GDM1 (cell line): ENCODE results near the gene CILP.

ENCODE experiments used
- DNase-seq: peaks from one replicate; lab custom pipeline; 2025; lab: John Stamatoyannopoulos, UW

CILP gene

GRCh38 chr15:65226221-65226620, 14.9 kb upstream of the CILP start:
- no peak for DNase-seq

DNA sequence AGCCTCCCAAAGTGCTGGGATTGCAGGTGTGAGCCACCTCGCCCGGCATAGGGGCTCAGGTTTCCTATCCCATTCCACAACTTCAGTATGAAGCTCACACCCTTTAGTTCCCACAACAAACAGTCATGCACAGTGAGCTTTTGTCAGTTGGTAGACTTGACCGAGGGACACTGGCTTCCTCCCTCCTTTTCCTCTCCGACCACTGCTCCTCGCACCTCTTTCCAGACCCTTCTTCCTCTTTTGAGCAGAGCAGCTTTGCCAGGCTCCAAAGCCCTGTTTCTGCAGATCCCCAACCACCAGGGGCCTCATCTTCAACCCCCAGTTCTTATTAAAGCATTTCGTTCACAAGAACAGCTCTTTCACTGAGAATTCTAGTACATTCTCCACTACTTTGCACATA, 12.7 kb upstream of the CILP start:
- peak; percentile 36 for DNase-seq

DNA sequence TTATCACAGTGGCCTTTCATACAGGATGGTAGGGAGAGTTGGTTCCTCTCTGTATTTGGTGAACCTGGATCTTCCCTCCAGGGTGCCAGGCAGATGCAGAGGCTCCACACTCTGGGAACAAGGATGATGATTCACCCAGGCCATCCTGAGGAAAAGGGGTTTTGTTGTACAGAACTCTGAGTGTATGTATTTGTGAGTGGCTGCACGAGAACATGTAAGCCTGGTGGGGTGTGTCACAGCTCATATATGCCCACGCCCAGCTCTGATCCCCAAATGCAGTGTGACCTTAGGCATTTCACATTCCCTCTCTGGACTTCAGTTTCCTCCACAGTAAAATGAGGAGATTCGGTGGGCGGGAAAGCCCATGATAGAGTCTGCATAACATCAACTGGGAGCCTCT, 11.6 kb upstream of the CILP start:
- no peak for DNase-seq

DNA sequence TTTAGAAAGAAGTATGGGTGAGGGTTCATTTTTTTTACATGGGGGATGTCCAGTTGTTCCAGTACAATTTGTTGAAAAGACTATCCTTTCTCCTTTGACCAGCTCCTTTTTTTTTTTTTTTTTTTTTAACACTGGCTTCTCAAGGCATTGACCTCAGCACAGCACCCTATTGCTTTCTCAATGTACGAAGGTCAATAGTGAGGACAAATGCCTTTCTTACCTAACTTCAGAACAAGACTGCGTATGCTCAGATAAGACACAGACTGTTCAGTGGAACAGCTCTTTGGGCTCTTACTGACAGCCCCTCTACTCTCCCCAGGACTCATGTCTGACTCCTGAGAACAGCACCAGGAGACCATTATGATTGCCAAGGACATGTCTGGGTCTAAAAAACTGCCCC, 10.4 kb upstream of the CILP start:
- DNase-seq, result no peak

- no peak for DNase-seq
Observed at GRCh38 chr15:65219137-65219536, 7.9 kb upstream of the CILP start.

GRCh38 chr15:65217526-65218482, 6.5 kb upstream of the CILP start:
- no peak for DNase-seq

GRCh38 chr15:65215496-65215895, 4.2 kb upstream of the CILP start:
- DNase-seq, result no peak

- DNase-seq, result no peak
Observed at GRCh38 chr15:65214010-65214409, 2.7 kb upstream of the CILP start.

DNA sequence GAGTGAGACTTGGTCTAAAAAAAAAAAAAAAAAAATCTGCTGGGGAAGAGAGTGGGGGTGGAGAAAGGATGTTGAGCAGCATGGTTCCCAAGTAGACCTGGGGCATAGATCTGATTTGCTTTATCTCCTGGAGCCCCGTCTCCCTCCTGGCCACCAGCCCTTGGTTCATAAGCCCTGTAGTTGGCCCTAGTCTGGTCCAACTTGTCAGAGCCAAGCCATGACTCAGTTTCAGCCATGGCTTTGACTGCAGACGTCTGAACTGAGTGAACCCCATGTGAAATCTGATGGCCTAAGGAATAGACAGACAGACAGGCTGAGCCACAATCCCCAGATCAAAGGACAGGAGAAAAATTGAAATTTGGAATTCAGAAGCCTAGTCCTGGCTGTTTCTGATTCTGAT, 2.0 kb upstream of the CILP start:
- DNase-seq, result no peak

GRCh38 chr15:65212097-65212496, 824 bp upstream of the CILP start:
- DNase-seq, result no peak

DNA sequence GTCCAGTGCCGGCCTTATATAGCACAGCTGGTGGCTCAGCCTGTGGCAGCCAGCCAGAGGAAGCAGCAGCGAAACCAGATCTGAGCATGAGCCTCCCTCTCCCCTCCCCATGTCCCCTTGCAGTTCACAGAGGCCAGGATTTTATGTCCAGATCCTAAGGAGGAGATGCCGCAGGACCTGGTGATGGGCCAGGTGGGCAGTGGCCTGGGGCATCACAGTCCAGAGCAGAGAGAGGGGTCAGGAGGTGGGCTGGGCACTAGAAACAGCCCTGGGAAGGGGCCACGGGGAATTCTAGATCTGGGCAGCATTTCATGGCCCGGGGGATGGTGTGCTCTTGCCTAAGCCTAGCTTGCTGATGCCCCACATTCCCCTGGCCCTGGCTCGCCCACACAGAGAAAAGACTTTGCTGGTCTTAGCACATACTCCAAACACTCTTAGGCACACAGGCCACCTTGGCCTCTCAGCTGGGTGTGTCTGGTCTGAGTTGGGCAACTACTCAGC, 259 bp upstream of the CILP start:
- DNase-seq, result no peak

DNA sequence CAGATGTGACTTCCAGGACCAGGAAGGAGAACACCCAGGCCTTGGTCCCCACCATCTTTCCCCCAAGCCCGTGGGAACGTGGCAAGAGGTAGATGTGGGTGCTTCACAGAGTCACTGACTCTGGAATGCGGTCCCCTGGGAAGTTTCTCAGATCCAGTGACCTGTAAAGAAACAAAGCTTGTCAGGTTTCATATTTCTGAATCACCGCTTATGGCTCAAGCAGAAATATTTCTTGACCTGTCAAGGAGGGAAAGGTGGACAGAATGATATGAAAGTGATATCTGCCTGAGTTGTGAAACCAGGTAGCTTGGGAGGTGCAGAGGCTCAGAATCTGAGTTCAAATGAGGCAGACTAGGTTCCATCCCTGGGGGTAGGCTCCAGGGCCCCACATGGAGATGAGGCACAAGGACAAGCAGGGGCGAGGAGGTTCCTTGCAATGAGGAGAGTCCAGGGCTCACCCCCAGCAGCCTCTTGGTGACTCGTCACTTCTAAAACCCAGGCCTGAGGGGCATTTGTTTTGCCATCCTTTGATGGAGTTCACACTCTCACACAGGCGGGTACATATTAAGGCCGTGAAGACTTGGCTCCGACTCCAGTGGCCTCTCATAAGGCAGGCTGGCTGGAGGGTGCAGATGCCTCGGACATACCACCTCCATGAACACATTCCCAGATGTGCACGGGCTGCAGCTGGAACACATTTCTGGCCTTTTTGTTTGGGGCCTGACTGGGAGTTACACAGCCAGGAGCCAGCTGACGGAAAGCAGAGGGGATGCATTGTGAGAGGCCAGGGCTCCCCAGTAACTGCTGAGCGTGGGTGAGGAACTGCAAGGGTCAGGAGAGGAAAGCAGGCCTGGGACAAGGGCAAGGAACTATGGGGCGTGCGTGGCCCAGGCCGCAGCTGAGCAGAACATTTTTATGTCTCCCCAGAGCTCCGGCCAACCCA, 1.3 kb downstream of the CILP start:
- no peak for DNase-seq

DNA sequence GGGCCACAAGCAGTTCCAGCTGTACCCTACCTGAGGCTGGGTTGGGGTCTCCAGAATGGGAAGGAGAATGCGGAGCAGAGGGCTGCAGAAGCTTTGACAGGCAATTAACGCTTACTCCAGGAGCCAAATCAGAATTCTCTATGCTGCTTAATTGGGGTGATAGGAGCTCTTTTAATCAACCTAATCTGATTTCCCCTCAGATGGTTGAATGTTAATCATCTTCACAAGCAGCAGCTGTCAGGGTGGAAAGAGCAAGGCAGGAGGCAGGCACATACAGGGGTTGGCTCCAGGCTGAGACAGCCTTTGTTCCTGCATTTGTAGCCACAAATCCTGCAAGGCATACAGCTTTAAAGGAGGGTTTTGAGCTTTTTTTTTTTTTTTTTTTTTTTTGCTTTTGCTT, 2.6 kb downstream of the CILP start:
- DNase-seq, result no peak

DNA sequence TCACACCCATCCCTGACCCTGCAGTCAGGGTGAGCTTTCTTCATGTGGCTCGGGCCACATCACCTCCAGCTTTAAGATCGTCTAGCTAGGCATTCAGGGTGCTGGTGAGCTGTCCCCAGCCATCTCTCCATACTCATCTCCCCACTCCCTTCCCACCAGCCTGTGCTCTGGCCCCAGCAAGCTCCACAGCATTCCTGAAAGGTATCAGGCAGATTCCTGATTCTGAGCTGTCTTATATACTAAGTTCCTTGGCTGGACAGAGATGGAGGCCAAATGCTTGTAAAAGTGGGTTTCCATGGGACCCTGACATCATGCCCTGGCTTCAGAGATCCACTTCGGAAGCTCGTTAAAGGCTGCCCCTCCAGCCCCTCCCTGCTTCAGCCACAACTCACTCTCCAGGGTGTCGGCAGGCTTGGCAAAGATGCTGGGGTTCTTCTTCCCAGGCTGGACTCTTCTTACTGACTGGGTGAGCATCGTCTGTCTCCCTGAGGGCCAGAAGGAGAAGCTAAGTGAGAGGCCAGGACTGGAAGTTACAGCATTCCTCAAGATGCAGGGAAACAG, 3.9 kb downstream of the CILP start:
- DNase-seq, result no peak

DNA sequence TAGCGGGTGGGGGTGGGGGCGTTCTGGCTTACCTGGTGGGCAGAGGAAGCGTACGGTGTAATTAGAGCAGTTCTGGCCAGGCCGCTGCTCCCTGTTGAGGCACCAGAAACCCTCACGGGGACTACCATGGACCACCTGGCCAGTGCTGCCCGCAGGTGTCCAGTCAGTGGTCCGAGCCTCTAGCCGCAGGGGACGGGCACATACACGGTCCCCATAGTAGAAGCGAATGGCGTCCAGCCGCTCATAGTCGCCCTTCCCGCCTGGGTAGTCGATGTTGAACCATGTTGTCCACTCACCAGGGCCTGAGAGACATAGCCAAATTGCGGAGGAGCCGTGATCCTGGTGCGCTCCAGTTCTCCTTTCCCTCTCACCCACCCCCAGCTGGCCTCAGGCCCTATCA, 4.5 kb downstream of the CILP start:
- DNase-seq, result no peak

- DNase-seq, result no peak
Observed at GRCh38 chr15:65204931-65205660, 6.2 kb downstream of the CILP start.

GRCh38 chr15:65204236-65204930, 6.9 kb downstream of the CILP start:
- no peak for DNase-seq

GRCh38 chr15:65201918-65202317, 9.4 kb downstream of the CILP start:
- DNase-seq, result no peak

DNA sequence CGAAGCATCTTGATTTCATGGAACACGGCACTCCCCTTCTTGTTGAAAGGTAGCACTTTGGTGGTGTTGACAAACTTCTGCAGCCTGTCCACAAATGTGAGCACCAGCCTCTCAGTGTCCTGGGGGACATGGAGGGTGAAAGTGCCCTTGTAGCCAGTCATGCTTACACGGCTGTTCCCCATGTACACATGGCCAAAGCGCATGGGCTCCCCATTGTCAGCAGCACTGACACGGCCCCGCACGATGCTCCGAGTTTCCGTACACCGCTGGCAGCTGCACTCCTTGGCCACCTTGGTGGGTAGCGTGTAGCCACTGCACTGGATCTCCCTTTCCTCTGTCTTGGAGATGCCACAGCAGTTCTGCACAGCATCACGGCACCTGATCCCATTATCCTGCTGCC, 12.7 kb downstream of the CILP start:
- DNase-seq, result no peak

- DNase-seq, result no peak
Observed at GRCh38 chr15:65197337-65197645, 14.0 kb downstream of the CILP start.

DNA sequence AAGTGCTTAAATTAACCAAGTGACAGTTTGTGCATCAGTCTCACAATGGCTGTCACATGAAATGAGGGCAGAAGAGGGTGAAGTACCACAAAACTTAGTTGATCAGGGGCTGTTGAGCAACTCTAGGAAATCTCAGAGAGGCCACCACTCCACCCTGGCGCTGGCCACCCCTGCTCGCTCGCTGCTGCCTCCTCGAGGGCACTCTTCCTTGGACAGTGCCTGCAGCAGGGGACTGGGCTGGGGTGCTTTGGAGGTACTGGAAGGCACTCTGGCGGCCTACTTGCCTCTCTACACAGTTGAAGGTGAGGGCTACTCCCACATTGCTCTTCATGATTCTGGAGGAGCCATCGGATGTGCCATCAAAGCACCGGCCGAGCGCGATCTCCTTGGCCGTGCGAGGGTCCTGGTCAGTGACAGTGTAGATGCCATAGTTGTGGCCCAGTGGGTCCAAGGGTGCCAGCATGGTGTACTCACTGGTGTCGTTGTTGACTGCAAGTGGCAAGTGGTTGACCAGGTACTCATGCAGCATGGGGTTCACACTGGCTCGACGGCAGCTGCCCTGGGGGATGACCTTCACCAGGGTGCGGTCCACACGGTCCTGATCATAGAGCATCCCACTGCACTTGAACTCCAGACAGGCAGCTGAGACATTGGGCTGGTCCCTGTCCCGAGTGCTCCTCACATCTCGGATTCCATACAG, 14.5 kb downstream of the CILP start:
- no peak for DNase-seq
